Lower leg skin (tissue), 4 donors: ENCODE data around the gene DYRK1A. TPM values are rescaled to one million over a fixed set of nuclear protein-coding genes. Genes with fewer than 3 reads are reported as not detected.

Experiments used
- DNase-seq, 2 donors: peaks; one replicate each; pipeline ENCODE4 v3.0.0-alpha.2; 2019; ENCODE audit warnings: low spot score in 2 of 2
- H3K4me3 ChIP-seq: fragments of 200-600 bp; sonication (generic); 2 replicates; pipeline ENCODE4 v1.5.1; 2017; ENCODE audit warnings: mild to moderate bottlenecking, low read depth; ENCODE audit not compliant: poor library complexity, severe bottlenecking
- CTCF ChIP-seq, 3 donors: fragments of 450-650 bp; IDR thresholded peaks; one replicate each; pipeline ENCODE4 v1.5.1; 2016; ENCODE audit warnings: antibody characterized with exemption in 3 of 3, mild to moderate bottlenecking in 3 of 3, moderate library complexity in 2 of 3
- POLR2A ChIP-seq, 2 donors: fragments of 450-650 bp; IDR thresholded peaks; one replicate each; pipeline ENCODE4 v1.6.1; 2016 to 2017; ENCODE audit warnings: antibody characterized with exemption in 2 of 2, mild to moderate bottlenecking in 1 of 2, moderate library complexity in 1 of 2
- WGBS, 2 donors: methylation state at CpG; one replicate each; pipeline ENCODE4 v1.1.5; 2018; 5-methylcytosine and 5-hydroxymethylcytosine counted together
- intact Hi-C: fragments of 100-400 bp; cut with DNase I; formaldehyde crosslinking; loops from one replicate; pipeline ENCODE4 v1.15.0; 2023; ENCODE audit warnings: low total_unique reads
- total RNA-seq, 4 donors: library from RNA; depleted of rRNA; stranded (reverse); fragments of >200 nt; gene quantifications; one replicate each; pipeline ENCODE4 v1.1.0, GENCODE V29; 2016

Gene DYRK1A
- total RNA-seq, 4 donors from 2014 or later: 60.2 to 97.8 (median 79.8) TPM

- H3K4me3 ChIP-seq: no peak overlapping the region
- DNase-seq: peak in 1 of 2 donors; percentile 68
- intact Hi-C loops: no loop called here
- WGBS, 2 donors: 83 to 86% methylated on average over 15 of the region's 15 CpGs
- TF ChIP-seq POLR2A (IDR thresholded peaks at IDR 0.05): no peak
- TF ChIP-seq CTCF (IDR thresholded peaks at IDR 0.05): no peak
These were observed 188.2 kb downstream of the DYRK1A start for GRCh38 chr21:37554661-37555379.

GRCh38 chr21:37555672-37556261 lies 189.2 kb downstream of the DYRK1A start:
- TF ChIP-seq POLR2A (IDR thresholded peaks at IDR 0.05) (no peak), CTCF (IDR thresholded peaks at IDR 0.05) (no peak)
- intact Hi-C loops: no loop called here
- no peak overlapping the region for H3K4me3 ChIP-seq
- 85% methylated on average over 15 of the region's 15 CpGs for WGBS, 2 donors
- peak in 1 of 2 donors; percentile 60 for DNase-seq

- H3K4me3 ChIP-seq: no peak overlapping the region
- TF ChIP-seq CTCF (IDR thresholded peaks at IDR 0.05) (no peak), POLR2A (IDR thresholded peaks at IDR 0.05) (no peak)
- intact Hi-C loops: no loop called here
- WGBS, 2 donors: 61 to 66% methylated on average over 8 of the region's 8 CpGs
- no peak for DNase-seq
These were observed 190.8 kb downstream of the DYRK1A start for GRCh38 chr21:37557261-37557950.

- no peak overlapping the region for H3K4me3 ChIP-seq
- no peak for TF ChIP-seq POLR2A (IDR thresholded peaks at IDR 0.05)
- no peak for TF ChIP-seq CTCF (IDR thresholded peaks at IDR 0.05)
- 91 to 95% methylated on average over 8 of the region's 8 CpGs for WGBS, 2 donors
- intact Hi-C loops: no loop called here
- DNase-seq: no peak
These were observed 192.2 kb downstream of the DYRK1A start for GRCh38 chr21:37558676-37559211.

GRCh38 chr21:37560385-37560784 lies 193.8 kb downstream of the DYRK1A start:
- no peak overlapping the region for H3K4me3 ChIP-seq
- TF ChIP-seq POLR2A (IDR thresholded peaks at IDR 0.05) (no peak), CTCF (IDR thresholded peaks at IDR 0.05) (no peak)
- intact Hi-C loops: no loop called here
- WGBS, 2 donors: 92 to 93% methylated on average over 5 of the region's 5 CpGs
- DNase-seq: no peak
